Ishikawa (cell line): ENCODE measurements around the gene TSPAN9.

ENCODE experiments used
- CEBPB ChIP-seq: IDR thresholded peaks from 2 replicates; pipeline ENCODE4 v1.6.1; 2012
- CREB1 ChIP-seq: IDR thresholded peaks from 2 replicates; pipeline ENCODE4 v1.6.1; 2012; ENCODE audit warnings: low read depth
- EGR1 ChIP-seq: IDR thresholded peaks from 2 replicates; pipeline ENCODE4 v1.6.1; 2012
- EP300 ChIP-seq: IDR thresholded peaks from 2 replicates; pipeline ENCODE4 v1.6.1; 2012; ENCODE audit warnings: borderline replicate concordance
- FOXM1 ChIP-seq: IDR thresholded peaks from 2 replicates; pipeline ENCODE4 v1.6.1; 2012; ENCODE audit warnings: low read depth, borderline replicate concordance
- NFIC ChIP-seq: IDR thresholded peaks from 2 replicates; pipeline ENCODE4 v1.6.1; 2012
- RAD21 ChIP-seq: IDR thresholded peaks from 2 replicates; pipeline ENCODE4 v1.6.1; 2012; ENCODE audit warnings: low read depth
- TAF1 ChIP-seq: IDR thresholded peaks from 2 replicates; pipeline ENCODE4 v1.6.1; 2012; ENCODE audit warnings: low read depth, mild to moderate bottlenecking
- TCF12 ChIP-seq: IDR thresholded peaks from 2 replicates; pipeline ENCODE4 v1.6.1; 2012; ENCODE audit warnings: low read depth
- TEAD4 ChIP-seq: IDR thresholded peaks from 2 replicates; pipeline ENCODE4 v1.6.1; 2012
- YY1 ChIP-seq: IDR thresholded peaks from 2 replicates; pipeline ENCODE4 v1.6.1; 2012; ENCODE audit warnings: low read depth
- ZBTB7A ChIP-seq: IDR thresholded peaks from 2 replicates; pipeline ENCODE4 v1.6.1; 2012; ENCODE audit warnings: low read depth
- TF ChIP-seq, protein P1 (sequence below): IDR thresholded peaks from 2 replicates; pipeline ENCODE4 v1.6.1; 2012
- TF ChIP-seq, protein P2 (sequence below): IDR thresholded peaks from 2 replicates; pipeline ENCODE4 v1.6.1; 2012; ENCODE audit warnings: low read depth, mild to moderate bottlenecking
- TF ChIP-seq, protein P3 (sequence below): IDR thresholded peaks from 2 replicates; pipeline ENCODE4 v1.6.1; 2012

The TSPAN9 gene

DNA sequence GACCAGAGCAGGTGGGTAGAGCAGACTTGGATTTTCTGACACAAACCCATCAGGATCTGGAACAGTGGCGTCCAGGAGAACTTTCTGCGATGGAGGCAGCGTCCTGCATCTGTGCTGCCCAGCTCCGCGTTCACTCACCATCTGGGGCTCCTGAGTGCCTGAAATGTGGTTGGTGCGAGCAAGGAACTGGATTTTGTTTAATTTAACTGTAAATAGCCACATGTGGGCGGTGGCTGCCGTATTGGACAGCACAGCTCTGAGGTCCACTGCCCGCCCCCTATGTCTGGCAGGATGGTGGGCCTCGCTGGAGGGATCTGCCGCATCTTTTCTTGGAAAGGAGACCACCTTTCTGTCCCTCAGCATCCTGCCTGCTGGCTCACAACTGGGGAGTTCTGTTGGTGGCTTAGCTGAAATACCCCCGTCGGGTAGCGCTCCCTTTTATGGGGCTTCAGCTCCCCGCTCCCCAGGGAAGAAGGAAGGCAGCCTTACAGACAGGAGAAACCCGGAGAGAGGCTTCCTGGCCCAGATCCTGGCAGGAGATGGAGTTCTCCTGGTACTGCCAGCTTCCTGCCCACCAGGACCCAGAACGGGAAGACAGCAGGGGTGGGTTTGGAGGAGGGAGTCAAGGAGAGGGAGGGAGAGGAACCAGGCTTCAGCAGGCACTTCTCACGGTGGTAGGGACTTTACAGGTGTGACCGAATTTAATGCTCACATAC lies 228.9 kb downstream of the TSPAN9 start:
- TF ChIP-seq, protein P1, sequence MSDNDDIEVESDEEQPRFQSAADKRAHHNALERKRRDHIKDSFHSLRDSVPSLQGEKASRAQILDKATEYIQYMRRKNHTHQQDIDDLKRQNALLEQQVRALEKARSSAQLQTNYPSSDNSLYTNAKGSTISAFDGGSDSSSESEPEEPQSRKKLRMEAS: no peak
- TF ChIP-seq, protein P2, sequence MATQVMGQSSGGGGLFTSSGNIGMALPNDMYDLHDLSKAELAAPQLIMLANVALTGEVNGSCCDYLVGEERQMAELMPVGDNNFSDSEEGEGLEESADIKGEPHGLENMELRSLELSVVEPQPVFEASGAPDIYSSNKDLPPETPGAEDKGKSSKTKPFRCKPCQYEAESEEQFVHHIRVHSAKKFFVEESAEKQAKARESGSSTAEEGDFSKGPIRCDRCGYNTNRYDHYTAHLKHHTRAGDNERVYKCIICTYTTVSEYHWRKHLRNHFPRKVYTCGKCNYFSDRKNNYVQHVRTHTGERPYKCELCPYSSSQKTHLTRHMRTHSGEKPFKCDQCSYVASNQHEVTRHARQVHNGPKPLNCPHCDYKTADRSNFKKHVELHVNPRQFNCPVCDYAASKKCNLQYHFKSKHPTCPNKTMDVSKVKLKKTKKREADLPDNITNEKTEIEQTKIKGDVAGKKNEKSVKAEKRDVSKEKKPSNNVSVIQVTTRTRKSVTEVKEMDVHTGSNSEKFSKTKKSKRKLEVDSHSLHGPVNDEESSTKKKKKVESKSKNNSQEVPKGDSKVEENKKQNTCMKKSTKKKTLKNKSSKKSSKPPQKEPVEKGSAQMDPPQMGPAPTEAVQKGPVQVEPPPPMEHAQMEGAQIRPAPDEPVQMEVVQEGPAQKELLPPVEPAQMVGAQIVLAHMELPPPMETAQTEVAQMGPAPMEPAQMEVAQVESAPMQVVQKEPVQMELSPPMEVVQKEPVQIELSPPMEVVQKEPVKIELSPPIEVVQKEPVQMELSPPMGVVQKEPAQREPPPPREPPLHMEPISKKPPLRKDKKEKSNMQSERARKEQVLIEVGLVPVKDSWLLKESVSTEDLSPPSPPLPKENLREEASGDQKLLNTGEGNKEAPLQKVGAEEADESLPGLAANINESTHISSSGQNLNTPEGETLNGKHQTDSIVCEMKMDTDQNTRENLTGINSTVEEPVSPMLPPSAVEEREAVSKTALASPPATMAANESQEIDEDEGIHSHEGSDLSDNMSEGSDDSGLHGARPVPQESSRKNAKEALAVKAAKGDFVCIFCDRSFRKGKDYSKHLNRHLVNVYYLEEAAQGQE: no peak
- TF ChIP-seq NFIC: no peak
- TF ChIP-seq FOXM1: no peak

DNA sequence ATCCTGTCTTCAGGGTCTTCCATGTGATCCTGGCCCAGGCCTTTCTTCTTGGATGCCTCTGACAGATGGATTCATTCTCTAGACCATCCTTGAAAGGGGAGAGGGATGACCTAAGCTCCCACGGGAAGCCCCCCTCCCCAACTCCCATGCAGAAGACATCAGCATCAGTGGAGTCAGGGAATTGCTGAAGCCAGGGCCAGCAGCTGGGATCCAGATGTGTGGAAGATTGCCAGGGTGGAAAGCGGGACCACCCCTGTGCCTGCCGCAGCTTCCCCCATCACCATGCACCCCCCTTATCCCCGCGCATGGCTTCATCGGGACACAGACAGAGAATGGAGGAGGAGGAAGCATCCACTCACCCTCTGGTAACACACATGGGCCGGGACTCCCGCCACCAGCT lies 230.2 kb downstream of the TSPAN9 start:
- TF ChIP-seq FOXM1 (no peak), RAD21 (no peak), TAF1 (no peak), TCF12 (no peak), ZBTB7A (no peak), NFIC (no peak), YY1 (no peak)
- TF ChIP-seq, protein P2: no peak

DNA sequence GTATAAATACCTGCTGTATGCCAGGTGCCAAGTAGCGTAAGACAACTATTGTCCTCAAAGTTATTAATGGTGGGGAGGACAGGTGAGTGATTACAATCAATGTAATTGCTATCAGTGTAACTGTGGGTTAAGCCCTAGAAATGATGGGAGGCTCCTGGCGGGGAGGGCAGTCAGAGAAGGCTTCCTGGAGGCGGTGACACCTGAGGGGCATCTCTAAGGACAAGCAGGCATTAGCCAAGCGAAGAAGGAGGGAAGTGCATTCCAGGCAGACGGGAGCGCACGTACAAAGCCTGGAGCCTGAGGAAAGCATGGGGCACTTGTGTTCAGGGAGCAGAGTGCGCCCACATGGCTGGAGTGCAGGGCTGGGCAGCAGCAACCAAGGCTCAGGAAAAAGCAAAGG lies 230.9 kb downstream of the TSPAN9 start:
- no peak for TF ChIP-seq EP300
- TF ChIP-seq CEBPB: no peak
- TF ChIP-seq, protein P2: no peak
- no peak for TF ChIP-seq FOXM1
- no peak for TF ChIP-seq TEAD4
- TF ChIP-seq TCF12: no peak
- no peak for TF ChIP-seq NFIC
- TF ChIP-seq CREB1: no peak
- no peak for TF ChIP-seq ZBTB7A
- no peak for TF ChIP-seq TAF1
- TF ChIP-seq RAD21: no peak
- no peak for TF ChIP-seq EGR1

DNA sequence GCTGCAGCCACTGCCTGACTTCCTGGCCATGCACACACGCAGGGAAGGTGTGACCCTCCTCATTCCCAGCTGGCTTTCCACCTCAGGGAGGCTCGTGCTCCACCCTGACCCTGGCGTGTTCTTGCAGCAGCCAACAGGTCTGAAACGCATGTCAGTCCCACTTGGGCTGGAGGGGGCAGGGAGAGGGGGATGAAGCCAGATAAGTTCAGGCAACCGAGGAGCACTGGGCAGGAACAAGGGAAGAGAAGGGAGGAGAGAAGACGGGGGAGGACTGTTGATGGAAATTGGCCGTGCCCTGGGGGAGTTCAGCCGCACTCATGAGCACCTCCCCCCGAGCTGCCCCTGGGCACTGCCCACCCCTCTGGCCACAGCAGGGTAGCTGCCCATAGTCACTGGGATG lies 231.4 kb downstream of the TSPAN9 start:
- TF ChIP-seq CEBPB (no peak), TAF1 (no peak), FOXM1 (no peak), TCF12 (no peak), RAD21 (no peak), NFIC (no peak), ZBTB7A (no peak), EP300 (no peak), EGR1 (no peak), TEAD4 (no peak), CREB1 (no peak), YY1 (no peak)
- TF ChIP-seq, protein P1: no peak
- TF ChIP-seq, protein P2: no peak
- TF ChIP-seq, protein P3, sequence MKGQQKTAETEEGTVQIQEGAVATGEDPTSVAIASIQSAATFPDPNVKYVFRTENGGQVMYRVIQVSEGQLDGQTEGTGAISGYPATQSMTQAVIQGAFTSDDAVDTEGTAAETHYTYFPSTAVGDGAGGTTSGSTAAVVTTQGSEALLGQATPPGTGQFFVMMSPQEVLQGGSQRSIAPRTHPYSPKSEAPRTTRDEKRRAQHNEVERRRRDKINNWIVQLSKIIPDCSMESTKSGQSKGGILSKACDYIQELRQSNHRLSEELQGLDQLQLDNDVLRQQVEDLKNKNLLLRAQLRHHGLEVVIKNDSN: no peak
